Vagina (tissue), 2 donors: ENCODE results near the gene CGB1. TPM values are rescaled to one million over a fixed set of nuclear protein-coding genes. Genes with fewer than 3 reads are reported as not detected.
"Not testable (repeated sequence)": the region's sequence is repeated elsewhere in the genome, so short reads cannot be mapped to it uniquely, and the experiment has no call there.

ENCODE experiments used
- DNase-seq, 2 donors: peaks; one replicate each; pipeline ENCODE4 v3.0.0-alpha.2; 2017; ENCODE audit errors: extremely low spot score in 2 of 2
- H3K27ac ChIP-seq: fragments of 200-600 bp; sonication (generic); one replicate; pipeline ENCODE4 v1.5.1; 2019
- H3K27me3 ChIP-seq: fragments of 200-600 bp; sonication (generic); one replicate; pipeline ENCODE4 v1.5.1; 2019
- H3K36me3 ChIP-seq, 2 donors: fragments of 200-600 bp; sonication (generic); one replicate each; pipeline ENCODE4 v1.5.1; 2017 to 2019
- H3K4me1 ChIP-seq: fragments of 200-600 bp; sonication (generic); one replicate; pipeline ENCODE4 v1.5.1; 2019
- H3K4me3 ChIP-seq, 2 donors: fragments of 200-600 bp; sonication (generic); 1 replicate in 1 of 2; 2 replicates in 1 of 2; pipeline ENCODE4 v1.5.1; 2016 to 2019
- H3K9me3 ChIP-seq: fragments of 200-600 bp; sonication (generic); one replicate; pipeline ENCODE4 v1.5.1; 2019
- CTCF ChIP-seq, 3 experiments: fragments of 450-650 bp in 2 of 3; fragments of 200-600 bp in 1 of 3; sonication (generic) in 1 of 3; IDR thresholded peaks; one replicate each; pipeline ENCODE4 v1.5.1; 2017 to 2019; ENCODE audit warnings: antibody characterized with exemption in 3 of 3, mild to moderate bottlenecking in 2 of 3, moderate library complexity in 2 of 3
- POLR2A ChIP-seq, 2 donors: fragments of 450-650 bp; IDR thresholded peaks; one replicate each; pipeline ENCODE4 v1.6.1; 2017; ENCODE audit warnings: antibody characterized with exemption in 2 of 2, mild to moderate bottlenecking in 2 of 2, moderate library complexity in 2 of 2
- POLR2AphosphoS5 ChIP-seq, 2 donors: sonication (generic); formaldehyde crosslinking; IDR thresholded peaks; one replicate each; pipeline ENCODE4 v1.9.0; 2017; ENCODE audit warnings: antibody characterized with exemption in 2 of 2, mild to moderate bottlenecking in 2 of 2, low read depth in 1 of 2; ENCODE audit not compliant: insufficient read depth in 1 of 2
- intact Hi-C: fragments of 100-400 bp; cut with DNase I; formaldehyde crosslinking; loops from one replicate; pipeline ENCODE4 v1.15.1; 2023
- total RNA-seq: library from RNA; depleted of rRNA; stranded (reverse); fragments of >200 nt; gene quantifications from one replicate; pipeline ENCODE4 v1.2.3, GENCODE V29; 2016

CGB1 gene
- total RNA-seq, 1 donor from 2014 or later: not detected

DNA sequence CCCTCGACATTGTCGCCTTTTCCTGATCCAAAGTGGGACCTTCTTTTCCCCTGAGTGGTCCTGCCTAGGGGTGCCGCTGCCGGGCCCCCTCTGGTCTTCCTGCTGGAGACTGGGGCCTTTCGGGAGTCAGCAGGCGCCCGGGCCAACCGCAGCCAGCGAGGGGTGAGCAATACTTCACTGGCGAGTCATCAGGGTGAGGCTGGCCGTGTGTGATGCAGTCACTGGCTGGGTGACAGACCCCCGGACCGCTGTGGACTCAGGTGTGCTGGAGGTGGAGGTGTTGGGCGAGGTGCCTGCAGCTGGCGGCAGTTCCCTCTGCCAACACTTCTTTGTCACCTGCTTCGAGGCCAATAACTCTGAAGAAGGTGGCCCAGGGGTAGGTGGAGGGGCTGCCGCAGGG is 5.5 kb upstream of the CGB1 start:
- H3K4me1 ChIP-seq: no peaks in the 10 kb centered on the region
- DNase-seq: no peak
- TF ChIP-seq POLR2AphosphoS5 (IDR thresholded peaks at IDR 0.05; ENCODE audit: insufficient read depth in 1 of 2, low read depth in 1 of 2) (no peak), POLR2A (IDR thresholded peaks at IDR 0.05) (no peak), CTCF (IDR thresholded peaks at IDR 0.05) (no peak)
- H3K27ac ChIP-seq: no peak overlapping the region
- H3K27me3 ChIP-seq: no peaks in the 10 kb centered on the region
- H3K9me3 ChIP-seq: no peaks in the 10 kb centered on the region
- no peaks in the 10 kb centered on the region for H3K36me3 ChIP-seq
- intact Hi-C loops: no loop called here
- no peak overlapping the region for H3K4me3 ChIP-seq

DNA sequence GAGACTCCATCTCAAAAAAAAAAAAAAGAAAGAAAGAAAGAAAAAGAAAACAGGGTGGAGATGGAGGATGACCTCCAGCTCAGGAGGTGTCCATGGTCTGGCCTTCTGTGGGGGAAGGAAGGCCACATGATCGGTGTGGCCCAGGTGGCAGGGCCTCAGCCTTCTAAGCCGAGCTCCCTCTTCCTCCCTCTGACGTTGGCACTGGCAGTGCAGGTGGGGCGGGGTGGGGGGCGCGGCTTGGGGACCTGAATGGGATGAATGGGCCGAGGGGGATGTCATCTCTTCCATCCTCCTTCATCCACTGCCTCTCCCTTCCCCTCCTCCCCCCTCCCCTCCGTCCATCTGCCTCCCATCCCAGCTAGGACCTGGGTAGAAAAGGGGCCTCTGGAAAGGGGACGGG is 3.0 kb upstream of the CGB1 start:
- H3K4me1 ChIP-seq, intact Hi-C loops, H3K4me3 ChIP-seq, H3K36me3 ChIP-seq, DNase-seq, H3K27ac ChIP-seq, H3K27me3 ChIP-seq, H3K9me3 ChIP-seq: not testable (repeated sequence)

- H3K36me3 ChIP-seq, H3K27me3 ChIP-seq, DNase-seq, H3K9me3 ChIP-seq, H3K27ac ChIP-seq, H3K4me3 ChIP-seq, H3K4me1 ChIP-seq, intact Hi-C loops: not testable (repeated sequence)
Measured at GRCh38 chr19:49038557-49039276, 2.0 kb upstream of the CGB1 start.

GRCh38 chr19:49038111-49038510 is 1.4 kb upstream of the CGB1 start:
- DNase-seq, H3K4me3 ChIP-seq, H3K27me3 ChIP-seq, H3K27ac ChIP-seq, H3K4me1 ChIP-seq, H3K36me3 ChIP-seq, H3K9me3 ChIP-seq, intact Hi-C loops: not testable (repeated sequence)

GRCh38 chr19:49031642-49032301 is 4.9 kb downstream of the CGB1 start, which contains the start of gene CGB2:
Gene CGB2 (plus strand): TSS chr19:49031890. CDS start chr19:49032096, 206 bp downstream.
- H3K36me3 ChIP-seq, H3K27me3 ChIP-seq, intact Hi-C loops, H3K4me3 ChIP-seq, H3K4me1 ChIP-seq, DNase-seq, H3K27ac ChIP-seq, H3K9me3 ChIP-seq: not testable (repeated sequence)

DNA sequence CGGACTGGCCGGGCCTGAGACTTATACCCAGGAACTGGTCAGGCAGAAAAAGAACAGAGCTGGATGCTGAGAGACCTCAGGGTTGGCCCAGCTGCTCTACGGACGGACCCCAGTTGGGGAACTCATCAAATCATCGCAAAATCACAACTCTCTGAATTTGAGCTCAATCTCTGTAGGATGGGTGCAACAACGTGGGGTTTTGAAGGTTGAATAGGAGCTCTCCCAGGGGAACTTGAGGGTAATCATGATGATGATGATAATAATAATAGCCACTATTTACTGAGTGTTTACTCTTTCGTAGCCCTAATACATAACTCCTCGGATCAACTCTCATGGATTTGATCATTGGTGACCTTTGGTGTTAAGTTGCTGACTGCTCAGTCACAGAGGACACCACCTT is 6.4 kb downstream of the CGB1 start:
- DNase-seq, H3K27me3 ChIP-seq, H3K4me3 ChIP-seq, H3K36me3 ChIP-seq, H3K27ac ChIP-seq, H3K9me3 ChIP-seq, H3K4me1 ChIP-seq, intact Hi-C loops: not testable (repeated sequence)

- intact Hi-C loops, H3K36me3 ChIP-seq, DNase-seq, H3K27me3 ChIP-seq, H3K4me3 ChIP-seq, H3K4me1 ChIP-seq, H3K9me3 ChIP-seq, H3K27ac ChIP-seq: not testable (repeated sequence)
Measured at GRCh38 chr19:49029749-49030148, 6.9 kb downstream of the CGB1 start.

- intact Hi-C loops, DNase-seq: not testable (repeated sequence)
Measured at GRCh38 chr19:49028686-49029085, 8.0 kb downstream of the CGB1 start.

DNA sequence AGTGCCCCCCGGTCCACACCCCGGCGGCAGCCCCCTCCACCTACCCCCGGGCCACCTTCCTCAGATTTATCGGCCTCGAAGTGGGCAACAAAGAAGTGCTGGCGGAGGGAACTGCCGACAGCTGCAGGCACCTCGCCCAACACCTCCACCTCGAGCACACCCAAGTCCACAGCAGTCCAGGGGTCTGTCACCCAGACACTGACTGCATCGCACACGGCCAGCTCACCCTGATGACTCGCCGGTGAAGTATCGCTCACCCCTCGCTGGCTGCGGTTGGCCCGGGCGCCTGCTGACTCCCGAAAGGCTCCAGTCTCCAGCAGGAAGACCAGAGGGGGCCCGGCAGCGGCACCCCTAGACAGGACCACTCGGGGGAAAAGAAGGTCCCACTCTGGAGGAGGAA is 11.1 kb downstream of the CGB1 start:
- H3K27ac ChIP-seq, H3K4me1 ChIP-seq, H3K27me3 ChIP-seq, intact Hi-C loops, H3K36me3 ChIP-seq, DNase-seq, H3K4me3 ChIP-seq, H3K9me3 ChIP-seq: not testable (repeated sequence)

More at GRCh38 chr19:49028686-49029085, 8.0 kb downstream of the CGB1 start:
- not testable (repeated sequence) for H3K27ac ChIP-seq, H3K4me3 ChIP-seq, H3K4me1 ChIP-seq, H3K9me3 ChIP-seq, H3K36me3 ChIP-seq, H3K27me3 ChIP-seq

GRCh38 chr19:49025088-49025487 is 11.6 kb downstream of the CGB1 start:
- H3K36me3 ChIP-seq, intact Hi-C loops, DNase-seq, H3K4me1 ChIP-seq, H3K4me3 ChIP-seq, H3K27ac ChIP-seq, H3K27me3 ChIP-seq, H3K9me3 ChIP-seq: not testable (repeated sequence)

GRCh38 chr19:49024233-49024632 is 12.5 kb downstream of the CGB1 start, which contains the start of gene CGB3:
Gene CGB3 (minus strand): TSS chr19:49024333. CDS start chr19:49023971, 362 bp downstream.
- H3K4me3 ChIP-seq, H3K36me3 ChIP-seq, H3K27ac ChIP-seq, H3K4me1 ChIP-seq, DNase-seq, H3K27me3 ChIP-seq, intact Hi-C loops, H3K9me3 ChIP-seq: not testable (repeated sequence)
